ENCODE data around the gene COX10.

COX10 gene

DNA sequence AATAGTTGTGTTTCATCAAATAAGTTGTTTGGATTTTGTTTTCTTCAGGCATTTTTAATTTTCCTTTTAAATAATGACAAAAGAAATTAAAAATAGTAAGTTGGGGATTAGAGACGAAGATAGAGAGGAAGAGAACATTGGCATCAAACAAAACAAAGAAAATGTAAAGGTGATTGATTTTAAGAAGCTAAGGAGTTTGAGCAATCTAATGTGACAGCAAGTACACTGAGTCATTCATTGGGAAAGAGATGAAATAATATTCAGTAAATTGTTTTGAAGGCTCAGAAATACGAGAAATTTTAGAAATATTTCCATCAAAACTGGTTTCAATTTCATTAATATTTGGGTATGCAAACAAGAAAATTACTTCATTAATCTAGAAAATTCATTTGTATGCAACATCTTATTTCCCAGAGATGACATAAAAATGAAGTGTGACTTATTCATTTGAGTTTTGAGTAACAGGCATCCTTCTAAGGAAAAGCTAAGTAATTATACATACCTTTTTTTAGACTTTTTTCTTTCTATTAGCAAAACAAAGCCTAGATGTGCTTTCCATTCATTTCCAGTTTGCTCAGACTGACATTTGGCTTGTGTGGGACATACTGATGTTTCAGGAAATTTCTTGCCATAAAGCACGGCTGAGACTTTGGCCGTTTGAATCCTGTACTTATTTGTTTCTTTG, 66.7 kb downstream of the COX10 start:
- no peak for TF ChIP-seq CTCF (IDR thresholded peaks at IDR 0.05)
- Histone ChIP-seq H3K27ac (no peak overlapping the region), H3K4me3 (no peak overlapping the region)
- DNase-seq (ENCODE audit: low spot score) = no peak

- TF ChIP-seq CTCF (IDR thresholded peaks at IDR 0.05) = no peak
- no peak overlapping the region for H3K4me3 ChIP-seq
- no peak for DNase-seq (ENCODE audit: low spot score)
These were observed 69.3 kb downstream of the COX10 start for GRCh38 chr17:14138649-14139048.

GRCh38 chr17:14143688-14144087, 74.4 kb downstream of the COX10 start:
- no peak overlapping the region for H3K27ac ChIP-seq
- H3K4me3 ChIP-seq = no peak overlapping the region
- no peak for DNase-seq (ENCODE audit: low spot score)
- TF ChIP-seq CTCF (IDR thresholded peaks at IDR 0.05) = no peak

More at GRCh38 chr17:14138649-14139048, 69.3 kb downstream of the COX10 start:
- H3K27ac ChIP-seq = no peak overlapping the region

DNA sequence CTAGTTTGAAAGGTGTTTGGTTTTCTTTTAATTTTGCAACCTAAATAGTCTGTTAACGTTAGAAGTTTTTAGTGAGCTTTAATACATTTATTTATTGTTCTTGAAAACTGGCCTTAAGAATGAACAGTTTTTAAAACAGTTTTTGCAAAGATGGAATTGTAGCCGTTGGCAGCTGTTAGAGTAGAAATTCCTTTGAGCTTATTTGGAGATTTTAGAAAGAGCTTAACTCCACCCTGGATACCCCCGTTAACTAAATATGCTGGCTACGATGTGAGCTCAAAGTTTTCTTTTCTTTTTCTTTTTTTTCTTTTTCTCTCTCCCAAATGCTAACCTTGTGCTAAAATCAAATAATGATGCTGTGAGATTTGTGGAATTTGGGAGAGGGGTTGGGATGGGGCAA, 75.2 kb downstream of the COX10 start:
- Histone ChIP-seq H3K27ac (no peak overlapping the region), H3K4me3 (peak overlapping the region; percentile 12)
- no peak for DNase-seq (ENCODE audit: low spot score)
- TF ChIP-seq CTCF (IDR thresholded peaks at IDR 0.05) = no peak

DNA sequence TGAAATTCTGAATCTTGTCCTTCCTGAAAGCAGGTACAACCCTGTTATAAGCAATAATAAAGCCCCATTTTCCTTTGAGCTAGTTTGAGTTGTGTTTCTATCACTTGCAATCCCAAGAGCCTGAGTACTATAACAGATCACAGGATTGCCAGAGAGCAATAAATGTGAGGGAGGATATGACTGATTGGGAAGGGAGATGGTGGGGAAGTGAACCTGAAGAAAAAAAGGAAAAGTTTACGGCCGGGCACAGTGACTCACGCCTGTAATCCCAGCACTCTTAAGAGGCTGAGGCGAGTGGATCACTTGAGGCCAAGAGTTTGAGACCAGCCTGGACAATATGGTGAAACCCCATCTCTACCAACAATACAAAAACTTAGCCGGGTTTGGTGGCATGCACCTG, 80.4 kb downstream of the COX10 start:
- no peak overlapping the region for H3K27ac ChIP-seq
- no peak for TF ChIP-seq CTCF (IDR thresholded peaks at IDR 0.05)
- DNase-seq (ENCODE audit: low spot score) = no peak
- no peak overlapping the region for H3K4me3 ChIP-seq

- no peak overlapping the region for H3K27ac ChIP-seq
- H3K4me3 ChIP-seq = no peak overlapping the region
- TF ChIP-seq CTCF (IDR thresholded peaks at IDR 0.05) = no peak
- DNase-seq (ENCODE audit: low spot score) = no peak
These were observed 81.3 kb downstream of the COX10 start for GRCh38 chr17:14150619-14151018.

DNA sequence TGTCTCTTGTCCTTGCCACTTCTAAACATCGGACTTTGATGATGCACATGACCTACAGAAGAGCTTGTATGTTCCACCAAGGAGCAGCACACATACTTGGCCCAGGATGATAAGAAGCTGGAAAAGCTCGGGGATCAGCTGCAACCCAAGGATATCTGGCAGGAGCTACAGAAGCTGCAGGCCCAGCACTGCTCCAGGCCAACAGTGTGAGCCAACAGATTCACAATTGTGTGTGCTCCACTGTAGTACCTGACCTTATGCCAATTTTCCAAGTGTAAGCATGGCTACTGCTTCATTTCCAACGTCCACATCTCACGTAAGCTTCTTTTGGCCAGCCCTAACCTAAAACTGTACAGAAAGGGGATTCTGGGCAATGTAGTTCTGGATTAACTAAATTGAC, 83.4 kb downstream of the COX10 start:
- Histone ChIP-seq H3K4me3 (no peak overlapping the region), H3K27ac (no peak overlapping the region)
- DNase-seq (ENCODE audit: low spot score) = no peak
- TF ChIP-seq CTCF (IDR thresholded peaks at IDR 0.05) = no peak
